Muscle of leg (tissue), 16 donors: ENCODE data around the gene TBX1. TPM values are rescaled to one million over a fixed set of nuclear protein-coding genes. Genes with fewer than 3 reads are reported as not detected.
A peak's percentile ranks its signal among the peaks of the same experiment; 100 is the strongest.

ENCODE experiments used
- DNase-seq: peaks from one replicate; pipeline ENCODE4 v3.0.0; 2013
- H3K27ac ChIP-seq: one replicate; pipeline ENCODE4 v1.5.1; 2013; ENCODE audit warnings: mild to moderate bottlenecking, low read length, control low read depth
- H3K27me3 ChIP-seq: one replicate; pipeline ENCODE4 v1.6.1; 2013; ENCODE audit warnings: low read length; ENCODE audit not compliant: control insufficient read depth, insufficient read depth
- H3K36me3 ChIP-seq: one replicate; pipeline ENCODE4 v1.6.1; 2013; ENCODE audit warnings: low read length; ENCODE audit not compliant: control insufficient read depth, insufficient read depth
- H3K4me1 ChIP-seq: one replicate; pipeline ENCODE4 v1.6.1; 2013; ENCODE audit warnings: low read length; ENCODE audit not compliant: control insufficient read depth, insufficient read depth
- H3K4me3 ChIP-seq: one replicate; pipeline ENCODE4 v1.5.1; 2013; ENCODE audit warnings: low read length, control low read depth
- H3K9me3 ChIP-seq: replicated peaks from 2 replicates; pipeline ENCODE4 v1.6.1; 2013; ENCODE audit warnings: low read depth, low read length; ENCODE audit not compliant: control insufficient read depth
- WGBS: methylation state at CpG from one replicate; pipeline ENCODE4 v1.1.5; 2013; ENCODE audit warnings: missing lambda C conversion rate; ENCODE audit not compliant: insufficient coverage; 5-methylcytosine and 5-hydroxymethylcytosine counted together
- long read RNA-seq, 11 donors: transcript quantifications; one replicate each; lab custom pipeline, GENCODE V29; 2026
- polyA plus RNA-seq, 8 donors: library from polyadenylated mRNA; unstranded; fragments of 120-200 nt; gene quantifications; one replicate each; pipeline versions ENCODE4 v1.2.1 to v1.2.3, GENCODE V29; 2013; ENCODE audit warnings: inconsistent platforms in 1 of 8, low replicate concordance in 1 of 8; ENCODE audit not compliant: insufficient read length in 8 of 8, insufficient read depth in 1 of 8
- total RNA-seq: library from RNA; stranded (reverse); fragments of 120-200 nt; gene quantifications from one replicate; pipeline ENCODE4 v1.2.4, GENCODE V29; 2013

Gene TBX1
- total RNA-seq (7.2 TPM), polyA plus RNA-seq (10 to 100 TPM in 6 of 8 donors, 1 to 10 TPM in 2; 8.7 to 50.3 (median 18.0) TPM)
- long read RNA-seq, donor 1, partial matches to known transcripts, result 0 of 4 reads
- long read RNA-seq, donor 1, other reads (novel, unspliced or antisense), result 0 of 4 reads
- long read RNA-seq, donor 2, result 0 reads
- long read RNA-seq, donor 3, transcript TBX1-206 (7 exons, 2,003 nt), result major isoform, 8 of 10 reads
- long read RNA-seq, donor 3, partial matches to known transcripts, result 0 of 10 reads
- long read RNA-seq, donor 3, other reads (novel, unspliced or antisense), result 0 of 10 reads
- long read RNA-seq, donor 4, partial matches to known transcripts, result 0 of 1 reads
- long read RNA-seq, donor 4, other reads (novel, unspliced or antisense), result 0 of 1 reads
- long read RNA-seq, donor 5, partial matches to known transcripts, result 0 of 1 reads
- long read RNA-seq, donor 5, other reads (novel, unspliced or antisense), result 0 of 1 reads
- long read RNA-seq, donor 6, partial matches to known transcripts, result 0 of 5 reads
- long read RNA-seq, donor 6, other reads (novel, unspliced or antisense), result 0 of 5 reads
- long read RNA-seq, donor 7, partial matches to known transcripts, result 0 of 2 reads
- long read RNA-seq, donor 7, other reads (novel, unspliced or antisense), result 0 of 2 reads
- long read RNA-seq, donor 8, partial matches to known transcripts, result 0 of 3 reads
- long read RNA-seq, donor 8, other reads (novel, unspliced or antisense), result 0 of 3 reads
- long read RNA-seq, donor 9, transcript TBX1-206 (7 exons, 2,003 nt), result major isoform, 6 of 7 reads
- long read RNA-seq, donor 9, partial matches to known transcripts, result 0 of 7 reads
- long read RNA-seq, donor 9, other reads (novel, unspliced or antisense), result 0 of 7 reads
- long read RNA-seq, donor 10, partial matches to known transcripts, result 0 of 4 reads
- long read RNA-seq, donor 10, other reads (novel, unspliced or antisense), result 0 of 4 reads
- long read RNA-seq, donor 11, transcript TBX1-206 (7 exons, 2,003 nt), result major isoform, 8 of 9 reads
- long read RNA-seq, donor 11, partial matches to known transcripts, result 0 of 9 reads
- long read RNA-seq, donor 11, other reads (novel, unspliced or antisense), result 0 of 9 reads

- peak within 1 kb of the TSS; percentile 49 for H3K4me3 ChIP-seq
- 2% methylated on average over 49 of the region's 79 CpGs for WGBS
- H3K27me3 ChIP-seq, result peaks cover 90% of the 10 kb centered on the region
- H3K27ac ChIP-seq, result peak within 1 kb of the TSS; percentile 67
- peaks cover 44% of the 10 kb centered on the region for H3K4me1 ChIP-seq
- H3K9me3 ChIP-seq, result no peaks in the 10 kb centered on the region
- peaks cover 7% of the 10 kb centered on the region for H3K36me3 ChIP-seq
- no peak for DNase-seq
Measured at GRCh38 chr22:19760058-19760950, at the start of gene TBX1. TSS of gene TBX1 (plus strand) at chr22:19760778. CDS start at chr22:19760844, 66 bp downstream.

- H3K4me1 ChIP-seq, result peaks cover 35% of the 10 kb centered on the region
- DNase-seq, result no peak
- H3K9me3 ChIP-seq, result no peaks in the 10 kb centered on the region
- WGBS, result 92% methylated on average over 4 of the region's 13 CpGs
- H3K4me3 ChIP-seq, result no peak overlapping the region
- H3K27ac ChIP-seq, result no peak overlapping the region
- no peaks in the 10 kb centered on the region for H3K36me3 ChIP-seq
- peaks cover 3% of the 10 kb centered on the region for H3K27me3 ChIP-seq
Measured at GRCh38 chr22:19713245-19713644, 47.3 kb upstream of the TBX1 start.

GRCh38 chr22:19713650-19714311, 46.8 kb upstream of the TBX1 start:
- H3K36me3 ChIP-seq, result no peaks in the 10 kb centered on the region
- no peak for DNase-seq
- peaks cover 2% of the 10 kb centered on the region for H3K27me3 ChIP-seq
- H3K4me3 ChIP-seq, result peak overlapping the region; percentile 38
- WGBS, result 18% methylated on average over 36 of the region's 38 CpGs
- H3K4me1 ChIP-seq, result peaks cover 39% of the 10 kb centered on the region
- H3K27ac ChIP-seq, result no peak overlapping the region
- H3K9me3 ChIP-seq, result no peaks in the 10 kb centered on the region

- peak within 1 kb of the TSS; percentile 51 for H3K27ac ChIP-seq
- no peaks in the 10 kb centered on the region for H3K9me3 ChIP-seq
- peaks cover 4% of the 10 kb centered on the region for H3K36me3 ChIP-seq
- under 1% methylated on average over 99 of the region's 106 CpGs for WGBS
- H3K27me3 ChIP-seq, result peaks cover 6% of the 10 kb centered on the region
- DNase-seq, result peak; percentile 43
- H3K4me1 ChIP-seq, result peaks cover 46% of the 10 kb centered on the region
- H3K4me3 ChIP-seq, result peak within 1 kb of the TSS; percentile 57
Measured at GRCh38 chr22:19714312-19715187, 46.0 kb upstream of the TBX1 start, which contains the start of gene SEPTIN5. TSS of gene SEPTIN5 (plus strand) at chr22:19714503. CDS start at chr22:19714589, 86 bp downstream.

- DNase-seq, result no peak
- peaks cover 12% of the 10 kb centered on the region for H3K36me3 ChIP-seq
- H3K9me3 ChIP-seq, result no peaks in the 10 kb centered on the region
- 83% methylated on average over 3 of the region's 4 CpGs for WGBS
- H3K4me1 ChIP-seq, result peaks cover 54% of the 10 kb centered on the region
- peak overlapping the region; percentile 51 for H3K27ac ChIP-seq
- H3K27me3 ChIP-seq, result peaks cover 10% of the 10 kb centered on the region
- peak overlapping the region; percentile 57 for H3K4me3 ChIP-seq
Measured at GRCh38 chr22:19715188-19715930, 45.2 kb upstream of the TBX1 start.

- Histone ChIP-seq H3K36me3 (peaks cover 21% of the 10 kb centered on the region), H3K4me3 (no peak overlapping the region), H3K27ac (no peak overlapping the region), H3K4me1 (peaks cover 63% of the 10 kb centered on the region), H3K27me3 (peaks cover 18% of the 10 kb centered on the region), H3K9me3 (no peaks in the 10 kb centered on the region)
- peak; percentile 22 for DNase-seq
- WGBS, result 53% methylated on average over 6 of the region's 11 CpGs
Measured at GRCh38 chr22:19716041-19716828, 44.3 kb upstream of the TBX1 start.

GRCh38 chr22:19716829-19717105, 43.8 kb upstream of the TBX1 start:
- H3K4me3 ChIP-seq, result no peak overlapping the region
- H3K36me3 ChIP-seq, result peaks cover 26% of the 10 kb centered on the region
- WGBS, result 100% methylated on average over 1 of the region's 1 CpG
- DNase-seq, result peak; percentile 19
- H3K27ac ChIP-seq, result no peak overlapping the region
- peaks cover 23% of the 10 kb centered on the region for H3K27me3 ChIP-seq
- H3K4me1 ChIP-seq, result peaks cover 67% of the 10 kb centered on the region
- H3K9me3 ChIP-seq, result no peaks in the 10 kb centered on the region
